Fibroblast of lung (primary cell): ENCODE results near the gene GABBR1. TPM values are rescaled to one million over a fixed set of nuclear protein-coding genes. Genes with fewer than 3 reads are reported as not detected.

Experiments
- DNase-seq, 2 donors: peaks; one replicate each; pipeline versions ENCODE4 v3.0.0 to v3.0.0-alpha.2; 2010; ENCODE audit warnings: low read depth in 2 of 2
- H2AFZ ChIP-seq: 2 replicates; pipeline ENCODE4 v1.5.1; 2012; ENCODE audit warnings: low read length, control low read depth, inconsistent platforms
- H3K27ac ChIP-seq: 2 replicates; pipeline ENCODE4 v1.5.1; 2011; ENCODE audit warnings: low read length, control low read depth; ENCODE audit not compliant: insufficient read depth
- H3K27me3 ChIP-seq: 2 replicates; pipeline ENCODE4 v1.5.1; 2011; ENCODE audit warnings: mild to moderate bottlenecking, low read length; ENCODE audit not compliant: control insufficient read depth, insufficient read depth
- H3K36me3 ChIP-seq: 2 replicates; pipeline ENCODE4 v1.5.1; 2011; ENCODE audit warnings: low read length; ENCODE audit not compliant: control insufficient read depth, insufficient read depth
- H3K4me1 ChIP-seq: 2 replicates; pipeline ENCODE4 v1.5.1; 2011; ENCODE audit warnings: low read length; ENCODE audit not compliant: control insufficient read depth, insufficient read depth; ENCODE audit errors: extremely low read depth
- H3K4me2 ChIP-seq: 2 replicates; pipeline ENCODE4 v1.5.1; 2011; ENCODE audit warnings: low read length, control low read depth; ENCODE audit not compliant: insufficient read depth; ENCODE audit errors: extremely low read depth
- H3K4me3 ChIP-seq, 4 experiments: fragments of 200-600 bp in 1 of 4; sonication (generic) in 1 of 4; replicated peaks in 1 of 4; 2 replicates each; pipeline ENCODE4 v1.5.1; 2011 to 2016; ENCODE audit warnings: low read length in 4 of 4, low read depth in 3 of 4, mild to moderate bottlenecking in 3 of 4, control low read depth in 2 of 4, inconsistent platforms in 1 of 4, mixed read lengths in 1 of 4; ENCODE audit not compliant: insufficient read depth in 1 of 4; ENCODE audit errors: control extremely low read depth in 1 of 4
- H3K79me2 ChIP-seq: 2 replicates; pipeline ENCODE4 v1.5.1; 2012; ENCODE audit warnings: mild to moderate bottlenecking, low read length, inconsistent platforms; ENCODE audit not compliant: control insufficient read depth, insufficient read depth
- H3K9ac ChIP-seq: 2 replicates; pipeline ENCODE4 v1.5.1; 2011; ENCODE audit warnings: mild to moderate bottlenecking, low read length, control low read depth; ENCODE audit not compliant: insufficient read depth
- H3K9me3 ChIP-seq: 2 replicates; pipeline ENCODE4 v1.5.1; 2012; ENCODE audit warnings: low read depth, low read length; ENCODE audit not compliant: control insufficient read depth, insufficient read depth
- H4K20me1 ChIP-seq: 2 replicates; pipeline ENCODE4 v1.5.1; 2011; ENCODE audit warnings: low read length; ENCODE audit not compliant: control insufficient read depth, insufficient read depth; ENCODE audit errors: extremely low read depth
- EZH2 ChIP-seq: IDR thresholded peaks from 2 replicates; pipeline ENCODE4 v1.5.1; 2012; ENCODE audit warnings: low read length, control low read depth, mild to moderate bottlenecking; ENCODE audit errors: missing control alignments
- polyA plus RNA-seq, 2 donors: library from polyadenylated mRNA; depleted of rRNA in 1 of 2; stranded (reverse) in 1 of 2; unstranded in 1 of 2; fragments of >200 nt; gene quantifications; 2 replicates each; pipeline ENCODE4 v1.2.1, GENCODE V29; 2011 to 2012; ENCODE audit warnings: missing spikeins in 1 of 2
- total RNA-seq: library from RNA; depleted of rRNA; stranded (reverse); fragments of >200 nt; gene quantifications from 2 replicates; pipeline ENCODE4 v1.2.1, GENCODE V29; 2014
- TF ChIP-seq, protein P1 (sequence below), 2 donors: IDR thresholded peaks in 1 of 2; conservative IDR thresholded peaks in 1 of 2; 1 replicate in 1 of 2; 2 replicates in 1 of 2; pipeline ENCODE4 v1.5.1; 2011 to 2012; ENCODE audit warnings: low read length in 2 of 2, control low read depth in 1 of 2, inconsistent platforms in 1 of 2, low read depth in 1 of 2, mild to moderate bottlenecking in 1 of 2

GABBR1 gene
- total and polyA plus RNA-seq, 2 donors (not counting 1 experiment from before 2014, with no cell fraction given), result 10.9 to 13.4 TPM

DNA sequence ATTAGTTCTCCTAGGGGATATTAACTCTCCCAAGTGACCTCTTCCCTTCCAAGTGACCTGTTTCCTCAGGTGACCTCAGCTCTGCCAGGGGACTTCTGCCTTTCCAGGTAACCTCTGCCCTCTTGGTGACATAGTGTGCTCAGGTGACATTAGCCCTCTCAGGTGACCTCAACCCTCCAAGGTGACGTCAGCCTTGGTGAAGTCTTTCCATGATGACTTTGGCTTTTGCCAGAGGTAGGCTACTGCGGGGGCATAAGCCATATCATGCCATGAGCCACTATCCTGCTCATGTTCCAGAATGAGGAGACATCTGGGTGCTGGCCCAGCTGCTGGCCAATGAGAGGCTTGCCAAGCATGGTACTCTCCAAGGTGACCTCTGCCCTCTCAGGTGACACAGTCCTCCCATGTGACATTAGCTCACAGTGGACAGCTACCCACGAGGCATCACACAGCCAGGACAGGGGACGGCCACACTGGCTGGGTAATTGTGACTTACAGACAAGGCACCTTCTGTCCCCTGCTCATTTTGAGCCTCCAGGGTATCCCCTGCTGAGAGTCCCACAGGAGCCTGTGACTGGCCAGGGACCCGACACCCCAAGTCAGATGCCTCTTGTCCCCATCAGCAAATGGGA lies 104.6 kb downstream of the GABBR1 start:
- Histone ChIP-seq H3K27ac (no peak overlapping the region), H3K9me3 (no peaks in the 10 kb centered on the region), H3K79me2 (no peaks in the 10 kb centered on the region), H3K4me3 (no peak overlapping the region), H3K4me2 (no peak overlapping the region), H2AFZ (no peak overlapping the region), H4K20me1 (no peaks in the 10 kb centered on the region), H3K9ac (no peak overlapping the region), H3K27me3 (no peaks in the 10 kb centered on the region), H3K4me1 (no peaks in the 10 kb centered on the region), H3K36me3 (no peaks in the 10 kb centered on the region)
- TF ChIP-seq EZH2, result no peak
- TF ChIP-seq, protein P1, sequence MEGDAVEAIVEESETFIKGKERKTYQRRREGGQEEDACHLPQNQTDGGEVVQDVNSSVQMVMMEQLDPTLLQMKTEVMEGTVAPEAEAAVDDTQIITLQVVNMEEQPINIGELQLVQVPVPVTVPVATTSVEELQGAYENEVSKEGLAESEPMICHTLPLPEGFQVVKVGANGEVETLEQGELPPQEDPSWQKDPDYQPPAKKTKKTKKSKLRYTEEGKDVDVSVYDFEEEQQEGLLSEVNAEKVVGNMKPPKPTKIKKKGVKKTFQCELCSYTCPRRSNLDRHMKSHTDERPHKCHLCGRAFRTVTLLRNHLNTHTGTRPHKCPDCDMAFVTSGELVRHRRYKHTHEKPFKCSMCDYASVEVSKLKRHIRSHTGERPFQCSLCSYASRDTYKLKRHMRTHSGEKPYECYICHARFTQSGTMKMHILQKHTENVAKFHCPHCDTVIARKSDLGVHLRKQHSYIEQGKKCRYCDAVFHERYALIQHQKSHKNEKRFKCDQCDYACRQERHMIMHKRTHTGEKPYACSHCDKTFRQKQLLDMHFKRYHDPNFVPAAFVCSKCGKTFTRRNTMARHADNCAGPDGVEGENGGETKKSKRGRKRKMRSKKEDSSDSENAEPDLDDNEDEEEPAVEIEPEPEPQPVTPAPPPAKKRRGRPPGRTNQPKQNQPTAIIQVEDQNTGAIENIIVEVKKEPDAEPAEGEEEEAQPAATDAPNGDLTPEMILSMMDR (conservative IDR thresholded peaks at IDR 0.05 in 1 of 2, IDR thresholded peaks at IDR 0.05 in 1 of 2; ENCODE audit: low read depth in 1 of 2, low read length in 2 of 2), result no peak
- no peak for DNase-seq

GRCh38 chr6:29527564-29527963 lies 105.4 kb downstream of the GABBR1 start:
- H3K9me3 ChIP-seq, result no peaks in the 10 kb centered on the region
- no peak overlapping the region for H2AFZ ChIP-seq
- H3K4me2 ChIP-seq, result no peak overlapping the region
- H3K4me1 ChIP-seq, result no peaks in the 10 kb centered on the region
- no peaks in the 10 kb centered on the region for H4K20me1 ChIP-seq
- H3K9ac ChIP-seq, result no peak overlapping the region
- TF ChIP-seq, protein P1 (conservative IDR thresholded peaks at IDR 0.05 in 1 of 2, IDR thresholded peaks at IDR 0.05 in 1 of 2; ENCODE audit: low read depth in 1 of 2, low read length in 2 of 2), result no peak
- no peak for TF ChIP-seq EZH2
- no peaks in the 10 kb centered on the region for H3K27me3 ChIP-seq
- no peak for DNase-seq
- H3K36me3 ChIP-seq, result no peaks in the 10 kb centered on the region
- no peaks in the 10 kb centered on the region for H3K79me2 ChIP-seq
- no peak overlapping the region for H3K4me3 ChIP-seq
- no peak overlapping the region for H3K27ac ChIP-seq

- no peak for DNase-seq
- Histone ChIP-seq H3K9me3 (no peaks in the 10 kb centered on the region), H3K4me1 (no peaks in the 10 kb centered on the region), H4K20me1 (no peaks in the 10 kb centered on the region), H3K9ac (no peak overlapping the region), H3K4me3 (no peak overlapping the region), H3K79me2 (no peaks in the 10 kb centered on the region), H3K4me2 (no peak overlapping the region), H3K27me3 (no peaks in the 10 kb centered on the region), H2AFZ (no peak overlapping the region), H3K27ac (no peak overlapping the region), H3K36me3 (no peaks in the 10 kb centered on the region)
- TF ChIP-seq, protein P1 (conservative IDR thresholded peaks at IDR 0.05 in 1 of 2, IDR thresholded peaks at IDR 0.05 in 1 of 2; ENCODE audit: low read depth in 1 of 2, low read length in 2 of 2), result no peak
- no peak for TF ChIP-seq EZH2
Observed at GRCh38 chr6:29527126-29527525, 105.9 kb downstream of the GABBR1 start.
